ENCODE measurements around the gene UNC5CL.

DNA sequence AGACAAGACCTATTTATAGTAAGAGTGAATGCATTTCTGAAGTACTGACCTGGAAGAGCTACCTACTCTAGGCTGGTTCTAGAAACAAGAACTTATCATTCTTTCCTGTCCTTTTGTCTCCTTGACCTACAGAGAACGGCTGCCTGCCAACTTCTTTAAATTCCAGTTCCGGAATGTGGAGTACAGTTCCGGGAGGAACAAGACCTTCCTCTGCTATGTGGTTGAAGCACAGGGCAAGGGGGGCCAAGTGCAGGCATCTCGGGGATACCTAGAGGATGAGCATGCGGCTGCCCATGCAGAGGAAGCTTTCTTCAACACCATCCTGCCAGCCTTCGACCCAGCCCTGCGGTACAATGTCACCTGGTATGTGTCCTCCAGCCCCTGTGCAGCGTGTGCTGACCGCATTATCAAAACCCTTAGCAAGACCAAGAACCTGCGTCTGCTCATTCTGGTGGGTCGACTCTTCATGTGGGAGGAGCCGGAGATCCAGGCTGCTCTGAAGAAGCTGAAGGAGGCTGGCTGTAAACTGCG lies 22.2 kb upstream of the UNC5CL start:
- TF ChIP-seq POLR2AphosphoS5 (IDR thresholded peaks at IDR 0.05; ENCODE audit: low read depth, low read length) (no peak), POLR2A (IDR thresholded peaks at IDR 0.05; ENCODE audit: low read depth, low read length) (no peak), SPI1 (IDR thresholded peaks at IDR 0.05; ENCODE audit: low read depth, low read length) (no peak), TAF1 (IDR thresholded peaks at IDR 0.05; ENCODE audit: low read depth, low read length) (no peak)
